ENCODE data around the gene ARSA. TPM values are rescaled to one million over a fixed set of nuclear protein-coding genes. Genes with fewer than 3 reads are reported as not detected.

The ARSA gene
- total RNA-seq, 2 experiments from 2014 or later: 31.6 to 34.4 TPM

DNA sequence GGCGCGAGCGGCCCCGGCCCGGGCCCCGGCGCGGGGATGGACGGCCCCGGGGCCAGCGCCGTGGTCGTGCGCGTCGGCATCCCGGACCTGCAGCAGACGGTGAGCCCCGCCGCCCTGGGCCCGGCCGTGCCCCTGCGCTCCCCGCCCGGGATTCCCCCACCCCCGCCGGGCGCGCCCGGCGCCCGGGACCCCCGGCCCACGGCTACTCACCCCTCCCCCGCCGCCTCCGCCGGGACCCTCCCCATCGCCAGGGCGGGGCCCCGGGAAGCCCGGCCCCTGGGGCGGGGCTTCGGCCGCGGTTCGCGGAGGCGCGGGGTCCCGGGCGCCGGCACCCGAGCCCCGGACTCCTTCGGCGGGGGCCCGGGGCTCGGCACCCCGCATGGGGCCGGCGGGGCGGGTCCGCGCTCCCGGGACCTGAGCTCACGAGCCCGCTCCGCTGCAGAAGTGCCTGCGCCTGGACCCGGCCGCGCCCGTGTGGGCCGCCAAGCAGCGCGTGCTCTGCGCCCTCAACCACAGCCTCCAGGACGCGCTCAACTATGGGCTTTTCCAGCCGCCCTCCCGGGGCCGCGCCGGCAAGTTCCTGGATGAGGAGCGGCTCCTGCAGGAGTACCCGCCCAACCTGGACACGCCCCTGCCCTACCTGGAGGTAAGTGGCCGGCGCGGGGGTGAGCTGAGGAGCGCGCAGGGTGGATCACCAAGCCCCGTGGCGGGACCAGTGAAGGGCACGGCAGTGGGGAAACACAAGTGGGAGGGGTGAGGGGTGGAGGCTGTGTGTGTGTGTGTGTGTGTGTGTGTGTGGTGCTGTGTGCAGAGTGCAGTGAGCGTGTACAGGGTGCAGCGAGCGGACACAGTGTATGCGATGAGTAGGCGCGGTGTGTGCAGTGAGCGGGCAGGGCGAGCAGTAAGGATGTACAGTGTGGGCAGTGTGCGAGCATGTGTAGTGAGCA, 46.9 kb upstream of the ARSA start:
- Histone ChIP-seq H2AFZ (ENCODE audit: low read length) (no peak overlapping the region), H3K36me3 (ENCODE audit: insufficient read depth, low read length) (no peaks in the 10 kb centered on the region), H3K79me2 (ENCODE audit: insufficient read depth, low read depth, low read length) (no peaks in the 10 kb centered on the region), H3K27ac (ENCODE audit: low read depth, low read length, poor library complexity, severe bottlenecking) (no peak overlapping the region), H3K9me3 (ENCODE audit: low read length) (no peaks in the 10 kb centered on the region), H4K20me1 (ENCODE audit: insufficient read depth, low read length) (no peaks in the 10 kb centered on the region), H3K4me2 (ENCODE audit: low read length) (no peak overlapping the region), H3K4me1 (ENCODE audit: insufficient read depth, low read length, poor library complexity, severe bottlenecking) (no peaks in the 10 kb centered on the region), H3K9me2 (ENCODE audit: insufficient read depth, low read length) (no peaks in the 10 kb centered on the region), H3K4me3 (ENCODE audit: low read depth, low read length, poor library complexity, severe bottlenecking) (no peak overlapping the region)
- CTCF ChIA-PET (ENCODE audit: unreplicated experiment): no interaction called here
- BruUV-seq (replicated peaks): no TSS peak
- intact Hi-C loops (cut with micrococcal nuclease; ENCODE audit: unreplicated experiment): no loop called here
- POLR2A ChIA-PET: no interaction called here
- TF ChIP-seq, protein P1, sequence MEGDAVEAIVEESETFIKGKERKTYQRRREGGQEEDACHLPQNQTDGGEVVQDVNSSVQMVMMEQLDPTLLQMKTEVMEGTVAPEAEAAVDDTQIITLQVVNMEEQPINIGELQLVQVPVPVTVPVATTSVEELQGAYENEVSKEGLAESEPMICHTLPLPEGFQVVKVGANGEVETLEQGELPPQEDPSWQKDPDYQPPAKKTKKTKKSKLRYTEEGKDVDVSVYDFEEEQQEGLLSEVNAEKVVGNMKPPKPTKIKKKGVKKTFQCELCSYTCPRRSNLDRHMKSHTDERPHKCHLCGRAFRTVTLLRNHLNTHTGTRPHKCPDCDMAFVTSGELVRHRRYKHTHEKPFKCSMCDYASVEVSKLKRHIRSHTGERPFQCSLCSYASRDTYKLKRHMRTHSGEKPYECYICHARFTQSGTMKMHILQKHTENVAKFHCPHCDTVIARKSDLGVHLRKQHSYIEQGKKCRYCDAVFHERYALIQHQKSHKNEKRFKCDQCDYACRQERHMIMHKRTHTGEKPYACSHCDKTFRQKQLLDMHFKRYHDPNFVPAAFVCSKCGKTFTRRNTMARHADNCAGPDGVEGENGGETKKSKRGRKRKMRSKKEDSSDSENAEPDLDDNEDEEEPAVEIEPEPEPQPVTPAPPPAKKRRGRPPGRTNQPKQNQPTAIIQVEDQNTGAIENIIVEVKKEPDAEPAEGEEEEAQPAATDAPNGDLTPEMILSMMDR (conservative IDR thresholded peaks at IDR 0.05; ENCODE audit: low read length): no peak
- TF ChIP-seq EZH2phosphoT487 (IDR thresholded peaks at IDR 0.05; ENCODE audit: borderline replicate concordance, low read depth, low read length): no peak
- DNase-seq (ENCODE audit: low spot score): no peak

- Histone ChIP-seq H3K9me3 (ENCODE audit: low read length) (no peaks in the 10 kb centered on the region), H3K4me1 (ENCODE audit: insufficient read depth, low read length, poor library complexity, severe bottlenecking) (no peaks in the 10 kb centered on the region), H3K4me3 (ENCODE audit: low read depth, low read length, poor library complexity, severe bottlenecking) (no peak overlapping the region), H3K9me2 (ENCODE audit: insufficient read depth, low read length) (no peaks in the 10 kb centered on the region), H4K20me1 (ENCODE audit: insufficient read depth, low read length) (no peaks in the 10 kb centered on the region), H3K4me2 (ENCODE audit: low read length) (no peak overlapping the region), H3K36me3 (ENCODE audit: insufficient read depth, low read length) (no peaks in the 10 kb centered on the region), H3K27ac (ENCODE audit: low read depth, low read length, poor library complexity, severe bottlenecking) (no peak overlapping the region), H2AFZ (ENCODE audit: low read length) (no peak overlapping the region), H3K79me2 (ENCODE audit: insufficient read depth, low read depth, low read length) (no peaks in the 10 kb centered on the region)
- intact Hi-C loops (cut with micrococcal nuclease; ENCODE audit: unreplicated experiment): no loop called here
- DNase-seq (ENCODE audit: low spot score): no peak
- ChIA-PET POLR2A (no interaction called here), CTCF (ENCODE audit: unreplicated experiment) (no interaction called here)
- TF ChIP-seq, protein P1 (conservative IDR thresholded peaks at IDR 0.05; ENCODE audit: low read length): no peak
- TF ChIP-seq EZH2phosphoT487 (IDR thresholded peaks at IDR 0.05; ENCODE audit: borderline replicate concordance, low read depth, low read length): no peak
- no TSS peak for BruUV-seq (replicated peaks)
These were observed 46.2 kb upstream of the ARSA start for GRCh38 chr22:50674130-50674500.
